ENCODE data around the gene VPS26B.
"Not testable (repeated sequence)": the region's sequence is repeated elsewhere in the genome, so short reads cannot be mapped to it uniquely, and the experiment has no call there.

Gene VPS26B

DNA sequence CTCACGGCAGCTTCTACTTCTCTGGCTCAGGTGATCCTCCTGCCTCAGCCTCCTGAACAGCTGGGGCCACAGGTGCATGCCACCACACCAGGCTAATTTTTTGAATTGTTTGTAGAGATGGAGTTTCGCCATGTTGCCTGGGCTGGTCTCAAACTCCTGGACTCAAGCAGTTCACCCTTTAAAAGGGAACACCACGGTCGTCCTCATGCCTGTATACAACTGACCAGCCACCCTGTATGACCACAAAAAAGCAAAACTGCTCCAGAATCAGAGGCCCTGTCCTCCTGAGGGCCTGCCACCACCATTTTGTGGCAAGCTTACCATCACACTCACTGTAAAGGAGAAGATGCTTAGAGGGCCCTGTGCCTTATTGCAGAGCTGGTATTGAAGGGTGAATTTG, 53.9 kb downstream of the VPS26B start:
- in situ Hi-C loops (cut with HindIII; ENCODE audit: low sequenced_read_pairs), result no loop called here

DNA sequence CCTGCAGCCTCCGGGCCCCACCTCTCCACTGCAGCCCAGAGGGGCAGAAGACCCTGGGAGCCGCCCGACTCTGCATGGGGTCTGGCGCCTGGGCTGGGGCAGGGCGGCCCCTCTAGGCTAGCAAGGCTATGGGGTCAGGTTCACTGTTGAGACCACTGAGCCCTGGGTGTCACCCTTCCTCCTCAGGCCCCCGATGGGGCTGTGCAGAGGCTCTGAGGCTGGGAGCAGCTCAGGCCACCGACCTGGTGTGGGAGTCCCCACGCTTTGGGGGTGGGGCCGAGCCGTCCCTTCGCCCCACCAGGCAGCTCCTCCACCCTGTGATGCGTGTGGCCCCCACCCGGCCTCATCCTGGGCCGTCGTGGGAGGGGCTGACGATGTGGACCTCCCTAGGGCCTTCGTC, 57.2 kb downstream of the VPS26B start:
- in situ Hi-C loops (cut with HindIII; ENCODE audit: low sequenced_read_pairs), result not testable (repeated sequence)

DNA sequence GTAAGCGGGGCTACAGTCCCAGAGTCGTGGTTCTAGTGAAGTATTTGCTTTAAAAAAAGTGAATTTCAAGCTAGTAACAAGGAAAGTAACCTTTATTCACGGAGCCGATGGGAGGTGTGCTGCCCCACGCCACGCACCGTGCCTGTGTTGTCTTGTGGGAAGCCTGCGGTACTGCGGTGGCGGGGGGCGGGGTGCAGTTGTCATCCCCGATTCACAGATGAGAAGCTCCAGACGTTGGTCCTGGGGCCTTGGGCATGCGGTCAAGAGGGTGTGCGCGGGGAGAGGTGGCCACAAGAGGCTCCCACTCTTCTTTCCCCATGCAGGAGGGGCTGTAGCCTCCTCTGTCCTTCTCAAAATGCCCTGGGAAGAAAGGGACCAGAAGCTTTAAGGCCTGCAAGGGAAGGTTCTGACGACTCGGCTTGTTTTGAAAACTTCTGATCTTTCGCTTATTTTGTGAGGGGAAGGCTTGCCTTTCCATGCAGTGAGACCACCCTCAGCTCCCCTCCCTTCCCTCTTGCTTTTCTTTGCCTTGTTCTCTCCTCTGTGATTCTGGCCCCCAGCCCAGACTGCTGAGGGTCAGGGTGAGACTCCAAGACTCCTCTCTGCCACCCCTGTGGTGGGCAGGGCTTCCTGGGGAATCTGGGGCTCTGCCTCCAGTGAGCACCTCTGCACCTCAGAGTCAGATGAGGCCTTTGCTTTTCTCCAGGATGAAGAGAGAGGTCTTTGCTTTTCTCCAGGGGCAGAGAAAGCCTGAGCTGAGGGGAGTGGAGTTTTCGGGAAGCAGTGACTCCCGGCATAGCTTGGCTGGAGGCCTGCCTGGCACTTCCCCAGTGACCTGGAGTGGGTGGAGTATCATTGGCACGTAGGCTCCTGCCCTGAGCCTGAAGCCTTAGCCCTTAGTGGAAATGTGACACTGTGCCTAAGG, 57.9 kb downstream of the VPS26B start:
- in situ Hi-C loops (cut with HindIII; ENCODE audit: low sequenced_read_pairs), result no loop called here

DNA sequence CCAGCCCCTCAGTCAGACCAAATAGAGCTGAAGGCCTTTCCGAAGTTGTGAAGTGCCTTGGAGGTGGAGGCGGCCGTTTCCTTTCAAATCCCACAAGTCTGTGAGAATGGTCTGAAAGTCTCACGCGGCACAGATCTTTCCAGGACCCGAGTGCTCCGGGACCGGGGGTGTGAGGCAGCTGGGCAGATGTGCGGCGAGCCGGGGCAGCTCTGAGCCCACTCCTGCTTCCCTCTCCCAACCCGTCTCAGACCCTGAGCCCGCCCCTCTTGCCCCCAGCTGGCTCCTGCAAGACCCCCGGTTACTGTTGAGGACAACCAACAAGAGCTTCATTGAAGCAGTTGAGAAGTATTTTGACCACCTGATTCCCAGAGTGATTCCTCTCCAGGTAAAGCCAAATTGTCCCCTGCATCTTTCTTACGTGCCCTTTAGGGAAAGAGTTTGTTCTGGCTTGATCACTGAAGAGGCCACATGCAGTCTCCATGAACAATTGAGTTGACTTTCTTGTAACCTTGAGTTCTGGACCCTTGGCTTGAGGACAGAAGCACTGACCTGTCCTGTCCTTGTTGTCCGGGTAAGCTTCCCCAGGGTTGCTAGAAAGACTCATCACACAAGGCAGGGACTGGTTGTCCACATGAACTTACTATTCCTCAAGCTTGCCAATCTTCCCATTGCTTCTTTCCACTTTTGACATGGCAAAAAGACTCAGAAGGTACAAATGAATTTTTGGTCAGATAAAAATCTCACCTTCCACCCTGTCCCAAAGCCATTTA, 59.2 kb downstream of the VPS26B start:
- in situ Hi-C loops (cut with HindIII; ENCODE audit: low sequenced_read_pairs), result no loop called here

DNA sequence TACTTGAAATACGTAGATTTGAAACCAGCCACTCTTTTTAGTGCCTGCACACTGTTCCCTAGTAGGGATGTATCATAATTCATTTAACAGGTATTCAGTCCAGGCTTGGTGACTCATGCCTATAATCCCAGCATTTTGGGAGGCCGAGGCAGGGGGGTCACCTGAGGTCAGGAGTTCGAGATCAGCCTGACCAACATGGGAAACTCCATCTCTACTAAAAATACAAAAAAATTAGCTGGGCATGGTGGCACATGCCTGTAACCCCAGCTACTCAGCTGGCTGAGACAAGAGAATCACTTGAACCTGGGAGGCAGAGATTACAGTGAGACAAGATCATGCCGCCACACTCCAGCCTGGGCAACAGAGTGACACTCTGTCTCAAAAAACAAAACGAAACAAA, 59.9 kb downstream of the VPS26B start:
- in situ Hi-C loops (cut with HindIII; ENCODE audit: low sequenced_read_pairs), result not testable (repeated sequence)

DNA sequence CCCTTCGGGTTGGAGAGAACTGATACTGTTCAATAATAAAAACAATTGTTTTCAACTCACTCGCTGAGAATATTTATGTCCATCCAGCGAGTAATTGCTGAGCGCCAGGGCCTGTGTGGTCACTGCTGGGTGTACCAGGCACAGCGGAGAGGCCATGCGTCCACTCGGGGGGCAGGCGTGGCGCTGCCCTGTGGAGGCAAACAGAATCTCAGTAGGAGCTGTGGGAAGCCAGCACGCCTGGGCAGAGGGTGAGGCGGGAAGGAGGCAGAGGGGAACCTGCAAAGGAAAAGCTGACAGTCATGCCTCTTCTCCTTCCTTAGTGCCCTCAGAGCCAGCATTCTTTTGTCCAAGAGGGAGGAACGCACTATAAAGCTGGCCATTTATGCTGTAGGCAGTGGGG, 63.1 kb downstream of the VPS26B start:
- in situ Hi-C loops (cut with HindIII; ENCODE audit: low sequenced_read_pairs), result no loop called here

DNA sequence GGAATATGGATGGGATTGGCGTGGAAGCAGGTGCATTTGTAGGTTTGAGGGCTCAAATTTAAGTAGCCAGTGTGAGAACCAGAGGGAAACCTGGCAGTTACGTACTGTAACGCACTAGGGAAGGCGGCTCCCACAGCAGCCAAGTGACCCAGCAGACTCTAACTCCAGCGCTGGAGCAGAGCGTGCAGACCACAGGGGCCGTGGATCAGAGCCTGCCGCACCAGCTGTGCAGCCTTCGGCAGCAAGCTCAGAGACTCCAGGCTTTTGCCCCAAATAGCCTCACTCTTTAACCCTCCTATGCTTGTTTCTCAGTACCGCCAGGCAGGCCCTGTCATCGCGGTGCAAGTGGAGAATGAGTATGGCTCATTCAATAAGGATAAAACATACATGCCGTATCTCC, 64.0 kb downstream of the VPS26B start:
- in situ Hi-C loops (cut with HindIII; ENCODE audit: low sequenced_read_pairs), result no loop called here

DNA sequence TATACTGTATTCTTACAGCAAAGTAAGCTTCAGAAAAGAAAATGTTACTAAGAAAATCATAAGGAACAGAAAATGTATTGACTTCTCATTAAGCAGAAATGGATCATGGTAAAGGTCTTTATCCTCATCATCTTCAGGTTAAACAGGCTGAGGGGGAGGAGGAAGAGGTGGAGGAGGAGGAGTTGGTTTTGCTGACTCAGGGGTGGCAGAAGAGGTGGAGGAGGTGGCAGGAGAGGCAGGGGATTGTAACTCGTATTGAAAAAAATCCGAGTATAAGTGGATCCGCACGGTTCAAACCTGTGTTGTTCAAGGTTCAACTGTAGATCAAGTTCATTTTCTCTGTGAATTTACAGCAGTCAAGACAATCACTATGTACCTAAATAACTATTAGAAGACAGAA, 64.7 kb downstream of the VPS26B start:
- in situ Hi-C loops (cut with HindIII; ENCODE audit: low sequenced_read_pairs), result no loop called here

DNA sequence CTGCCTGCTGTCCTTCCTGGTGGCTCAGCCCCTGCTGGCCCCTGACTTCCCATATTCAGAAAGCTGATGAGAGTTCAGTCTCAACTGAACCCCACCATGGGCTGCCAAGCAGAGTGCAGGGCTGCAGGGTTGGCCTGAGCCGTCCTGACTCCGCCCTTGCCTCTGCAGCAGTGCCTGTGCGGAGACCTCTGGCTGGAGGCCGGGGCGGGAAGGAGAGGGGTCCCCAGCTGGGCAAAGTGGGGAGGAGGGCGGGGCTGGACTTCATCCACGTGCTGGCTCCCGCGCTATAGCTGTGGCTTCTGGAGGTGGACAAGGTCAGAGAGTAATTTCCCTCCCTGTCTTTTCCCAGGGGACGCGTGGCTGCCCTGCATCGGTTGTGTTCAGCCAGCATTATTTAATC, 65.3 kb downstream of the VPS26B start:
- in situ Hi-C loops (cut with HindIII; ENCODE audit: low sequenced_read_pairs), result no loop called here

DNA sequence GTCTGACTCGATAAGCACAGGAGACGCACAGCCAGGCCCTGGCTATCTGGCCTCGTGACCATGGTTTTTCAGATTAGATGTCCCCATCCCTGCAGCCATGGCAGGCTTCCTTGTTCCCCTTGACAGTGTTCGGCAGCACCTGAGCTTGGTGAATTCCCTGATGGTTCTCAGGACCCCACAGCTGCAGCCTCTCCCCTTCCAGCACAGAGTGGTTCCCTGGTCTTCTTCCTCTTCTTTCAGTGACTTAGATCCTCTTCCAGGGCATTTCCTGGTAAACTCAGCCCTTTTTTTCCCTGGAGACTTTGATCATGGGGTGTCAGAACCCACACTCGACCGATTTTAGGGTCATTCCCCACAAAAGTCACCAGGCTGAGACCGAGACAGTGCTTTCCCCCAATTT, 66.2 kb downstream of the VPS26B start:
- in situ Hi-C loops (cut with HindIII; ENCODE audit: low sequenced_read_pairs), result no loop called here

DNA sequence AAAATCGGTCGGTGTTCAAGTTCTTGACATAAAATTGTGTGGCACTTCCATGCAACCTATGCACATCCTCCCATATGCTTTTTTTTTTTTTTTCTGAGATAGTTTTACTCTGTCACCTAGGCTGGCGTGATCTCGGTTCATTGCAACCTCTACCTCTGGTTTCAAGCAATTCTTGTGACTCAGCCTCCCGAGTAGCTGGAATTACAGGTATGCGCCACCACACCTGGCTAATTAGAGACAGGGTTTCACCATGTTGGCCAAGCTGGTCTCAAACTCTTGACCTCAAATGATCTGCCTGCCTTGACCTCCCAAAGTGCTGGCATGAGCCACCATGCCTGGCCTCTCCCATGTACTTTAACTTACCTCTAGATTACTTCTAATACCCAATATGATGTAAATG, 66.7 kb downstream of the VPS26B start:
- in situ Hi-C loops (cut with HindIII; ENCODE audit: low sequenced_read_pairs), result no loop called here

DNA sequence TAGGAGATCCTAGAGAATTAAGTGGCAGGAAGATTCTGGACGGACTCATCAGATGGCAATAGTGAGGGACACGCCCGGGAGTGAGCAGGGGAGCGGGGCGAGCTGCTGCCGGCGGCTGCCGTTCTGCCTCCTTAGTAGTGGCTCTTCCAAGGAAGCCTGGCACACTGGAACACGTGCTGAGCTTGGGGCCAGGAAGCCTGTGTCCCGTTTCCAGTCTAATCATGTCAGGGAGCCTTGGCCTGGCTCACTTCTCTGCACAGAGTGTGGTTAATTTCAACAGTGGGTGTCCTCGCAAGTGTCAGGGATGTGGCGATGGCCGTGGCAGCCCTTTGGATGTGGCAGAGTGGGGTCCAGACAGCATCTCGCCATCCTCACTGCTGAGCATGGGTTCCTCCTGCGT, 68.2 kb downstream of the VPS26B start:
- in situ Hi-C loops (cut with HindIII; ENCODE audit: low sequenced_read_pairs), result no loop called here

DNA sequence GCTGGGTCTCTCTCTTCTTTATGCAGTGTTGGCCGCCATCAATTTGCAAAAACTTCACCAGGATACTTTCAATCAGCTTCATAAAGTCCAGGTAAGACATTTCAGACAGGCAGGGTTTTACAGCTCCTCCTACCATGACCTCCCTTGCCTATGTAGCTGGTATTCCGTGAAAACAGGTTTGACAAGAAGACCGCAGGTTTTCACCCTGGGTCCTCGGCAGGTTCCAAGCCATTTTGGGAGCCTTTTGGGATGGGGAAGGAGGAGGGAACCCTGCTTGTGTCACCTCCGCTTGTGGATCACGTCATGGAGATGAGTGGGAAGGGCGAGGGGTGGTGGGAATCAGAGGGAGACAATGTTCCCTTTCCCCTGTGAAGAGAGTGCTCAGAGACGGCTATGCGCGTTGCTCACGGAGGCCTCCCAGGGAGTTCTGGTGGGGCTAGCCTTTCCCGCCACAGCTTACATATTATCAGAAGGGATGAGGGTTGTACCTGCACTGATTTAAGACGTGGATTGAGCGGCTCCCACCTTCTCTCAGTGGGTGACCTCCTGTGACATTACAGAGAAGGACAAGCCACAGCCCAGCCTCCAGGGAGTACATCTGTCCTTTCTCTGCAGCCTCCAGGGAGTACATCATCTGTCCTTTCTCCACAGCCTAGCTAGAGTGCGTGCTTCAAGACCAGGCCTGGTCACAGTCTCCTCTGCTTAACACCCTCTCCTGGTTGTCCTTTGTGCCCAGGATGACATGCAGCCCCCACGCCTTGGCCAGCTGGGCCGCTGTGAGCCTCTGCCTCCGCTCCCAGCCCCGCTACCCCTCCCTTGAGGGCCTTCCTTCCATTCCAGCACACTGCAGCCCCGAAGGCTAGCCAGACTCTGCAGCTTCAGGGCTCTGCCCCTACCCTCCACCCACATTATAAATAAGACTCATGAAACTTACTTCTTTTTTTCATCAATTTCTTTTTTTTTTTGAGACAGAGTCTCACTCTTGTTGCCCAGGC, 68.9 kb downstream of the VPS26B start:
- in situ Hi-C loops (cut with HindIII; ENCODE audit: low sequenced_read_pairs), result no loop called here

DNA sequence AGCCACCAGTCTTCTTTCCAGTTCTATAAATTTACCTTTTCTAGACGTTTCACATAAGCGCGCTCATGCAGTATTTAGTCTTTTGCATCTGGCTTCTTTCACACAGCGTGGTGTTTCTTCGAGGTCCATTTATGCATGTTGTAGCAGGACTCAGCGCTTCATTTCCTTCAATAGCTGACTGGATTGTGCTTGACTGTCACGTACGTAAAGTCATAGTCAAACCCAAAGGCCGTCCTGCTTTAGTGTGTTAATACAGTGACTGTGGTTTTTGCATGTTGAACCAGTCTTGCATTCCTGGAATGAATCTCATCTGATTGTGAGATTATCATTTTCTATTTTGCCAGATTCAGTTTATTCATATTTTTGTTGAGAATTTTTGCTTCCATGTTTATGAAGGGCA, 70.2 kb downstream of the VPS26B start:
- in situ Hi-C loops (cut with HindIII; ENCODE audit: low sequenced_read_pairs), result no loop called here

Data from DLD1 (cell line).